Nucleus accumbens (tissue), 56 donors: Measurements from ENCODE around the gene PRKCD.
A peak's percentile ranks its signal among the peaks of the same experiment; 100 is the strongest.

Source experiments
- DNase-seq, 56 donors: peaks; one replicate each; lab custom pipeline; 2025; lab: John Stamatoyannopoulos, UW

Gene PRKCD

GRCh38 chr3:53154881-53155285 lies 6.1 kb upstream of the PRKCD start:
- DNase-seq, result peak in 19 of 56 donors; percentile 14 to 66 (median 34)

DNA sequence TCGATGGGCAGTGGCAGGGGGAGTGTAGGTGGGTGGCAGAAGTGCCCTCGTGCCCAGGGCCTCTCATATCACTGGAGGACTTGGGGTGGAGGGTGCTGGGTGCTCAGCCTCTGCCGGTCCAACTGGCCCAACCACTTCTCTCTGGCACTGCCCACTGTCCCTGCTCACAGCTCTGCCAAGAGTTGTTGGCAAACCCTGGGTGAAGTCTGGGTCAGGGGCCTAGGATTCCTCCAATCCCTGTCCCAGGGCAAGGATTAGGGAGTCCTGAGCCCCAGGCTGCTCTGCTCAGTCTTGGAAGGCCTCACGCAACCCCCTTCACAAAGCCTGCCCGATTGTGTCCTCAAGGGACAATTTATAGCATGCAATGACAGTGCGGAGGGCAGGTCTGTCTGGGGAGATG lies 5.2 kb upstream of the PRKCD start:
- DNase-seq, result peak in 4 of 56 donors; percentile 12 to 31 (median 19)

DNA sequence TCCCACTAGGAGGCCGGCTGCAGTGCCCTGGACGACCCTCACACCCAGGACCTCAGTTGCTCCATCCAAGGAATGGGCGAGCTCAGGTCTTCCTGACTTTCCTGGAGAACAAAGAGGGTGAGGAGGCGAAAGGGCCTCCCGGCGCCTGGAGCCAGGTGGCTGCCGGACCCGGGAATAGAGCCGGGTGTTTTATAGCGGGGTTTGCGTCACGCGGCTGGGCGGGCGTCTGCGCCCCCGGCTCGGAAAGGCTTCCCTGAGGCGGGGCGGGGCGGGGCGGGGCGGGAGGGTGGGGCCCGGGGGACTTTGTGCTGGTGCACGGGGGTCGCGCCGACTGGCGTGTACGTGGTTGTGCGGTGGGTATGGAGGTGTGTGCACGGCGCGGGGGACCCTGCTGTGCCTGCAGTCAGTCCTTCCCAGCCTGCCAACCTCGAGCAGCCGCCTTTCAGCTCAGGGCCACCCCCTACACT lies 4.6 kb upstream of the PRKCD start:
- DNase-seq, result no peak

DNA sequence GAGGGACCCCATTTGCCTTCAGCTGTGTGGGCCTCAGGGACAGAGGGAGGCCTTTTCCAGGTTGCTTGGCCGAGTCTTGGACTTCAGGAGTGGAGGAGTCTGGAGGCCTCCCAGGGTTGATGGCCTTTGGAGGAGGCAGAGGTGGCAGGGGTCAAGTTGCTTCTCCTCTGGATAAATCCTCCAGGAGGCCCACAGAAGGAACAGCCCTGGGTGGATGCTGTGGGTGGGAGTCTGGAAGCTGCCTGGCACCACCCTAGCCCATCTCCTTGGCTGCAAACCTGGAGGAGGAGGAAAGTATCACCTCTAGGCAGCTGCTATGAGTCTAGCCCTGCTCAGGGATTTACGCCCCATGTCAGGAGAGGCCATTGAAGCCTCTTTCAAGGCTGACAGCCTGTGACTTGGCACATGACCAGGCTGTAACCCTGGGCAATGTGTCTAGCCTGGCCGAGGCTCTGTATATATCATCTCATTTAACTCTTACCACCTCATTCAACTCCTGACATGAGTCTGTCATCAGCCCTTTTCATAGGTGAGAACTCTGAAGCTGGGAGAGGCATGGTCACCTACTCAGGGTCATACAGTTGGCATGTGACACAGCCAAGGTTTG lies 2.9 kb upstream of the PRKCD start:
- DNase-seq, result no peak

- no peak for DNase-seq
These were observed 2.2 kb upstream of the PRKCD start for GRCh38 chr3:53158765-53159155.

DNA sequence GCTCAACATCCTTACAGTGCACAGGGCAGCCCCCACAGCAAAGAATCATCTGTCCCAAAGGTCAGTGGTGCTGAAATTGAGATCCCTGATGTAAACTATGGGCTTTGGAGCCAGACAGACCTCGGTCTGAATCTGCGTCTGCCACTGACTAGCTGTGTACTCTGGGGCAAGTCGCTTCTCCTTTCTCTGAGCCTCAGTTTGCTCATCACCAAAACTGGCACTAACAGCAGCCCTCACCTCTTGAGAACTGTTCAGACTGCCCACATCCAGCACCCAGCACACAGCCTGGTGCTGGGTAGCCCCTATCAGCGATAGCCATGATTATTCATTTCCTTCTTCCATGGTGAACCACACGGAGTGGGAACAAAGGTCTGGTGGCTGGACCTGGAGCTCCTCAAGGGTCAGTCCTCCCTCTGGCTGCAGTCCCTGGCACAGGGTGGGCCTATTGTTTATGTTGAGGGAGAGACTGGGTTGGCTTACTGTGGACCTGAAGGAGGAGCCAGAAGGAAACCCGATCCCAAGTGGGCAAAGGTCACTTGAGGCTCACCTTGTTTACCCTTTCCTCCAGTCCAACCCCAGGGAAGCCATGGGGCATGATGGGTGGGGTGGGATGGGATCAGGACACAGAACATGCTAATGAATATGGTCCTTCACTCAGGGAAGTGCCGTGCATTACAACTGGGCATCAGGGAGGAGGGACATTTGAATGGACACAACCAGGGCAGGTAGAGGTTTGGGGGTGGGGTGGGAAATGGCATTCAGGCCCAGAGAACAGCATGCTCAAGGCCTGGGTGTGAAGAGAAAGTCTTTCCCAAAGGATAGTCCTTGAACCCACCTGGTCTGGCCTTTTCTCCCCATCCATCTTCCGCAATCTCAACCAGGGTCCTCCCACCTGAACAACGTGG lies 1.6 kb upstream of the PRKCD start:
- DNase-seq, result no peak

DNA sequence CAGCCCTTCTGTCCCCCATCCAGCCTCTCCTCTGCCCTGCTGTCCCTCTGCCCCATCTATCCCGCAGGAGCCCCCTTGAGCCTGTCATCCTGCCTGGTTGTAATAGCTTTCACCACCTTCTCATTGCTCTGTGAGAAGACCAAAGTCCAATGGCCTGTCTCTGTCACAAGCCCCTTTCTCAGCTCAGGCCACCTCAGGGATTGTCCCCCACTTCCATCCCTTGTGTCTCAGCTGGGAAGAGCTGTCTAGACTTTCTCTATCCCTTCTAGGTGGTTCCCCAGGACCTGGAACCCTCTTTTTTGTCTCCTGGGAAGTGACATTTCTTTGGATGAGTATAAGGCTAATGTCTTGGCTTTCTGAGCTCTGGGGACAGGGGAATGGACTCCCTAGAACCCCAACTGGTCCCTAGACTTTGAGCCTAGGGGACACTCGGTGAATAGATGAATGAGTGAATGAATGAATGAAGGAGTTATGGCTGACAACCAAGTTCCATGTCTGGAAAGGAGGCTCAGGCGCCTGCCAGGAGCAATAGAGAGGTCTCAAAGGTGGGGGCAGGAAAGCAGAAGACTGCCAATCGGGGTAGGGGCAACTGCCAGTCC lies 849 bp upstream of the PRKCD start:
- DNase-seq, result no peak

DNA sequence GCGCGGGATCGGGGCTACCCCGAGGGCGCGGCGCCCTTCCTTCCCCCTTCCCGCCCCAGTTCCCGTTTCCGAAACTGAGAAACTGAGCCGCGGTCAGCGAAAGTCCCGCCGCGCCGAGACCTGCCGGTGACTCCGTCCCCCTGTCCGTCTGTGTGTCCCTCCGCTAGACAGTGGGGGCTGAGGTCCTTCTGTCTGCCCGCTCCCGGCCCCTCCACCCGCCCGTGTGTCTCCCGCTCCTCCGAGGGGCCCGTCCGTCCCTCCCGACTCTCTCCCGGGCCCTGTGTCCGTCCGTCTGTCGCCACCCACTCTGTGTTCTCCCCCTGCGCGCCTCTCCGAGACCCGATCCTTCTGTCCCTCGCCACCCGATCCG lies 426 bp downstream of the PRKCD start:
- DNase-seq, result no peak

- DNase-seq, result peak in 14 of 56 donors; percentile 11 to 71 (median 28)
These were observed 1.0 kb downstream of the PRKCD start for GRCh38 chr3:53161820-53162671.

DNA sequence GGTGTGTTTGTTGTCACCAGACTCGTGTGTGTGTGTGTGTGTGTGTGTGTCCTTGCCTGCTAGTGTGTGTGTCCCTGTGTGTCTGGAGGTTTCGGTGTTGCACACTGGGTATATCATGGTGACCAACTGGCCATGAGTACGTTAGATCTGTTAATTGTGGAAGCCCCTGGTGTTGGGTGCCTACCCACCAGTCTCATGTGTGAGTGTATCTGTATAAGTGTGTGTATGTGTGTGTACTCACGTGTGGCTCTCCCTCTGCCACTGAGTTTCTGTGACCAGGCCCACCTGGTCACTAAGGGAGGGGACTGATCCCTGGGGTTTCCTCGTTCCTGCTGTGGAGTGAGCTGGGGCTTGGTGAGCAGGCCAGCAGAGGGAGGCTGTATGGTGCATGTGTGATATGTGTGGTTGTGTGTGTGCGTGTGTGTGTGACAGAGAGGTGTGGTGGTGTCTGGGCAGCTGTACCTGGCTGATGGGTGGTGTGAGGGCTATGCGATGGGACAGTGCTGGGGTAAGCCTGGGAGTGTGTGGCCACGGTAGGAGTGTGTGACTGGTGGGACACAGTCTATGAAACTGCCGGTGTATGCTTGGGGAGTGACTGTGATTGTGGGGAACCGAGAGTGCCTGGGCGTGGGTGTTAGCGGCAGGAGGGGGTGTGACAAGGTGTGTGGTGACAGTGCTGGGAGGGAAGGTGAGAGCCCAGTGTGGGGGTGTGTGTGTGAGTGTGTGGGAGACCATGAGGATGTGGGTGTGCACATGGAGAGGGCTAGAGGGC lies 1.8 kb downstream of the PRKCD start:
- DNase-seq, result peak in 15 of 56 donors; percentile 15 to 52 (median 31)

- peak in 1 of 56 donors; percentile 22 for DNase-seq
These were observed 2.7 kb downstream of the PRKCD start for GRCh38 chr3:53163444-53164387.

GRCh38 chr3:53164911-53165310 lies 3.9 kb downstream of the PRKCD start:
- DNase-seq, result no peak

- DNase-seq, result no peak
These were observed 5.2 kb downstream of the PRKCD start for GRCh38 chr3:53166206-53166605.

GRCh38 chr3:53166781-53167291 lies 5.8 kb downstream of the PRKCD start:
- DNase-seq, result peak in 22 of 56 donors; percentile 13 to 55 (median 28)

DNA sequence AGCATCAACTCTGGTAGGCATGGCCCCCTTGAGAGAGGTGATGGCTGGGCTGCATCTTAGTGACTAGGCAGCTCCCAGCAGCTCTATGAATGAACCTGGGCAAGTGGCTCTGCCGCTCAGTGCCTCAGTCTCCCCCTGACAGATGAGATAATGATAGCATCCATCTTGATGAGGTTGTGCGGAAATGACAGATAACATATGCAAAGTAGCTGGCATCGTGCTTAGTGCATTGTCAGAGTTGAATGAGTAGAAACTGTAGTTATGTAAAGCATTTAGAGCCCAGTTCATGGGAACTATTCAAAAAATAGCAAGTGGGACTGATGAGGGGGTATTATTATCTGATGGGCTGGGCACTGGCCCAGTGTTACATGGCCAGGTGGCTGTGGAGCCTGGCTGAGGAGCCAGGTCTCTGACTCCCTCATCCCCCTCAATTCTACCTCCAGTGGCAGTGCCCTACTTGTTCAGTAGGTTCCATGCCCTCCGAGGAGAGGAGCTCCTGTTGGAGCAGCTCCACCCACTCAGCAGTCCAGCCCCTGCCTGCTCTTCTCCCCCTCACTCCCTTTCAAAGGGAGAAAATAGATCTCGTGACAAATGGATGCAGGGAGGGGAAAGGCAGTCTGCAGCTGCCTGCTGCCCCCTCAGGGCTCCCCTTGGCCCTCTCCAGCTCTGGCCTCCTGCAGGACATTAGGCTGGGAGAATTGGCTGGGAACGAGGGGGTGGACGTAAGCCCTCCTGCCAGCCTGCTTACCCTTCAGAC lies 6.6 kb downstream of the PRKCD start:
- DNase-seq, result peak in 1 of 56 donors; percentile 27

DNA sequence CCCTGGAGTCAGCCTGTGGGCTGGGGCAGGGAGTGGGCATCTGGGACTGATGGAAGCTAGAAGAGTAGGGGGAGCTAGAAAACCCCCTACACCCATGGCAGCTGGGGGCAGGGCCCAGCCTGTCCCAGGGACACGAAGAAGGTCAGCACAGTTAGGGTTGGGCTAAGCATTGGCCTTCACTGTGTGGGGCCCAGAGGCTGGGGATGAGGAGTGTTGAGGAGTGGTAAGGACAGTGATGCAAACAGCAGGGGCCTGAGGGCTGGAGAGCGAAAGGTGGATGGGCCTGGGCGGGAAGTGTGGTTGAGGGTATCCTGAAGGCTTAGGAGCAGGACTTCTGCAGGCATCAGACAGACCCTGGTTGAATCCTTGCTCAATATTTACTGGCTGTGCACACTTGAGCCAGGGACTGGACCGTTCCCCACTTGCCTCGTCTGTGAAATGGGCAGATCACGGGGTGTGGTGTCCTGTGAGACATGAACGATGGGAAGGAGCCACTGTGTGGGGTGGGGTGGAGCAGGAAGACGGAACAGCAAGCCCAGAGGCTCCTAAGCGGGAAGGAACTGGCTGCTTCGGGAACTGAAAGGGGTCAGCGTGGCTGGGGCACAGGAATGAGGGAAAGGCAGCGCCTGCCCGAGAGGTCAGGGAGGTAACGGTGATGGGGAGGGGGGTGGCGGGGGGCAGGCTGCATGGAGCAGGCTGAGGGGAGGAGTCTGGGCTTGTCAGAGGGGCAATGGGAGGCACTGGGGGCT lies 7.3 kb downstream of the PRKCD start:
- no peak for DNase-seq
